Retina (tissue), 1 donor: ENCODE data around the gene ATP1A3.
A peak's percentile ranks its signal among the peaks of the same experiment; 100 is the strongest.
"Not testable (repeated sequence)": the region's sequence is repeated elsewhere in the genome, so short reads cannot be mapped to it uniquely, and the experiment has no call there.

ENCODE experiments used
- DNase-seq: peaks from one replicate; pipeline ENCODE4 v3.0.0-alpha.2; 2016

ATP1A3 gene

DNA sequence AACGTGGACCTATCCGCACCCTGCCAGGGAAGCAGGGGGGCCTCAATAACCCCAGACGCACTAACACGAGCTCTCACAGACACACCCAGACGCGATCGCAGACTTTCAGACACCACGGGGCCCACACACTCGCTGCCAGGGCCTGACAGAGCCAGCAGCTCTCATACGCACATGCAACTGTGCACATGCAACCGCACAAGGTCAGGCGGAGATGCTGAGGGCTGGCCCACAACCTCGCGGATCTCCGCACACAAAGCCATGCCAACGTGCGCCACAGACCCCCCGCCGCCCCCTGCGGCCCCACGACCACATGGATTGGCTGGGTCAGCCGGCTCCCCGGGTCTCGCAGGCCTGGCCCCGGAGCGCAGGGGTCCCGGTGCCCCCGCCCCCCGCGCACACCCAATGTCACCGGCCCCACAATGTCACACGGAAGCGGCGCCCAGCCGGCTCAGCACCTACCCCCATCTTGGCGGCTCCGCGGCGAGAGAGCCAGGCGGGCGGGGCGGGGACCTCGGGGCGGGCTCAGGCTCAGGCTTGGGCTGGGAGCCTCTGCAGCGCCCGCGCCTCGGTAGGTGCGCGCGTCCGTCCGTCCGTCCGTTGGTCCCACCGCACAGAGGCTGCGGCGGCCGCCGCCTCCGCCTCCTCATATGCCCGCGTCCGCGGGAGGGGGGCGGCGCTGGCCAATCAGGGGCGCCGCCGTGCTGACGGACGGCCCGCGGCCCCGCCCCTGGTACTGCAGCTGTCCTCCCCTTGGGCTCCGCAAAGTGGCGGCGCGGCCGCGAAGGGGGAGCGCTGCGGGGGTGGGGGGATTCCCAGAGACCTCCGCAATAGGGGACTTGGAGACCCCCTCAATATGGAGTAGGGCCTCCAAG, at the start of gene ATP1A3:
TSS of gene ATP1A3 (minus strand) at position 619 of the 872 bp plus-strand sequence. CDS start at position 465, 154 bp downstream.
- peak; percentile 84 for DNase-seq

DNA sequence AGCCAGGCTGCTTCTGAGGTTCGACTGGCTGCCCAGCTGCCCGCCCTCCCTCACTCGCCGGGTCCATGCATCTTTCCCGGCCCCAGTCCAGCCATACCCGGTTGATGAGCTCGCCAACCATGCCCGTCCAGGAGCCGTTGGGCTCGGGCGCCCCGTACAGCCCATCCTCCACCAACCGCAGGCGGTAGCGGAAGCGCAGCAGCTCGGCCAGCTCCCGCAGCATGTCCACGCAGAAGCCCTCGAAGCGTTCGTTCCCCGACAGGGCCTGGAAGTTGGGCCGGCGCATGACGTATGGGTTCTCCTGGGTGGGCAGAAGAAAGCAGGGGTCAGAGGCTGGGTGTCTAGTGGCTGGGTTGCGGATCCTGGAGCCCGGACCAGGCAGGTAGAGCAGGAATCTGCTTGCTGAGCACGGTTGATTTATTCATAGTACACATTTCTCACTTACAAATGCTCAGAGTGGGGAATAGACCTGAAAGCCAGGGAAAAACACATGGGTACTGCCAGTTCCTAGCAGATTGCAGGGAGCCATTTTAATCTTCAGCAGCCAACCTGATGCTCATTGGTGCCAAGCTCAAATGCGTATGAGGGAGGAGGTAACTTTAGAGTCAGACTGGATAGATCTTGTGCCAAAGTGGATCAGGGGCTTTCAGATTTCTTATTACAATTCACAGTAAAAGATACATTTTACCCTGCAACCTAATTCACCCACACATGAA, 48.6 kb upstream of the ATP1A3 start:
- no peak for DNase-seq

- DNase-seq, result not testable (repeated sequence)
Observed at GRCh38 chr19:42040491-42040890, 46.5 kb upstream of the ATP1A3 start.

DNA sequence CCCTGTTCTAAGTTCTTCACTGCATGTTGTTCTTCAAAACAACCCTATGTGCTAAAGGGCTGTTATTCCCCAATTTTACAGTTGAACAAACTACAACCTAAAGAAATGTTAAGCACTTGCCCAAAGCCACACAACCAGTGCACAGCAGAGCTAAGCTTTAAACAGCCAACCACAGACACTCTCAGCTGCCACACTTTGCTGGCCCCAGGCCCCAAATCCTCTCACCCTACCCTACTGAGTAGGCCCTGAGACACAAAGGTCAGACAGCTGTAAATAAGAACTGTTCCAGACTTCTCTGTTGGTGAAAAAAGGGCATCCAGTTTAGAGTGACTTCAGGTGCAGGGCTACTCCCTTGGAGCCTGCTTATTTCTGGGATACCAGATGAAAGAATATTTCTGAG, 46.0 kb upstream of the ATP1A3 start:
- DNase-seq, result no peak

GRCh38 chr19:42038666-42039065, 44.6 kb upstream of the ATP1A3 start:
- no peak for DNase-seq

GRCh38 chr19:42037649-42038048, 43.6 kb upstream of the ATP1A3 start:
- DNase-seq, result no peak

GRCh38 chr19:42034640-42035391, 40.8 kb upstream of the ATP1A3 start:
- peak; percentile 46 for DNase-seq

DNA sequence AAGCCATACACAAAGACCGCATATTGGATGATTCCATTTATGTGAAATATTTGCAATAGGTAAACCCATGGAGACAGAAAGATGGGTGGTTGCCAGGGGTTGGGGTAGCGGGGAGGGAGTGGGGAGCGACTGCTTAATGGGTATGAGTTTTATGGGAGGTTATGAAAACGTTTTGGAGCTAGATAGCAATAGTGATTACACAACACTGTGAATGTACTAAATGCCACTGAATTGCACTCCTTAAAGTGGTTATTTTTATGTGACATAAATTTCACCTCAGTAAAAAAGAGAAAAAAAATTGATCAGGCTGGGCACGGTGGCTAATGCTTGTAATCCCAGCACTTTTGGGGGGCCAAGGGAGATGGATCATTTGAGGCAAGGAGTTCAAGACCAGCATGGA, 39.4 kb upstream of the ATP1A3 start:
- no peak for DNase-seq

DNA sequence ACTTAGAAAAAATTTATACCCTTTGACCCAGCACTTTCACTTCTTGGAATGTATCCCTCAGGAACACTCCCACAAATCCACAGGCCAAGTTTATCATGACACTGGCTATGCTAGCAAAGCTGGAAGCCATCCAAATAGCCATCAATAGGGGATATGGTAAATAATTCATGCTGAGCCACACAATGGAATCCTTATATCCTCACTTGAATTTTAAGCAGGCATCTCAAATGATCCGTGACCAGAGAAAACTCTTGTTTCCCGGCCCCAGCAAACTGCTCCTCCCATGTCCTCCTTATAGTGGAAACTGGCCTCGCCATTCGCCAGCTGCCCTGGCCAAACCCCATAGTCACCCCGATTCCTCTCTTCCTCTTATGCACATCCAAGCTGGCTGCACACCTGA, 38.4 kb upstream of the ATP1A3 start:
- DNase-seq, result no peak

DNA sequence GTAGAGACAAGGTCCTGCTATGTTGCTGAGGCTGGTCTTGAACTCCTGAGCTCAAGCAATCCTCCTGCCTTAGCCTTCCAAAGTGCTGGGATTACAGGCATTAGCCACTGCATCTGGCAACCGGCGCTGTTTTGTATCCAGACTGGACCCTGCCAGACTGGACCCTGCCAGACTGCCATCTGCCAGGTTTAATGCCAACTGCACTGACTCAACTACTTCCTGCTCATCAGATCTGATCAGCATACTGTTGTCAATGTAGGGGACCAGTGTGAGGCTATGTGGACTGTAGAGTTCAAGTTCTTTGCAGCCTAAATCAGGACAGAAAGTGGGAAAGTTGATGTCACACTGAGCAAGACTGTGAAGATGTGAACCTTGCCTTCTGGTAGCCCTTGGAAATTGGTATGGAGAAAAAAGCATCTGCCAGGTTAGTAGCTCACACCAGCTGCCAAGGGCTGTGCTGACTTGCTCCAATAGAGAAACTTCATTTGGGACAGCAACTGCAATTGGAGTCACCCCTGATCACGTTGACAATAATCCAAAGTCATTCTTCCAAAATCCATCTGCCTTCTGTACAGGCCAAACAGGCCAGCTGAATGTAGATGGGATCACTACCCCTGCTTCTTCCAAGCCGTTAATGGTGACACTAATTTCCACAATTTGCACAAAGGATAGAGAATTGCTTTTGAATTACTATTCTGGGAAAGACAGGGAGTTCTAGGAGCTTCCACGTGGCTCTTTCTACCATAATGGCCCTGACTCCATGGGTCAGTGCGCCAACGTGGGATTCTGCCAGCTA, 36.8 kb upstream of the ATP1A3 start:
- no peak for DNase-seq

DNA sequence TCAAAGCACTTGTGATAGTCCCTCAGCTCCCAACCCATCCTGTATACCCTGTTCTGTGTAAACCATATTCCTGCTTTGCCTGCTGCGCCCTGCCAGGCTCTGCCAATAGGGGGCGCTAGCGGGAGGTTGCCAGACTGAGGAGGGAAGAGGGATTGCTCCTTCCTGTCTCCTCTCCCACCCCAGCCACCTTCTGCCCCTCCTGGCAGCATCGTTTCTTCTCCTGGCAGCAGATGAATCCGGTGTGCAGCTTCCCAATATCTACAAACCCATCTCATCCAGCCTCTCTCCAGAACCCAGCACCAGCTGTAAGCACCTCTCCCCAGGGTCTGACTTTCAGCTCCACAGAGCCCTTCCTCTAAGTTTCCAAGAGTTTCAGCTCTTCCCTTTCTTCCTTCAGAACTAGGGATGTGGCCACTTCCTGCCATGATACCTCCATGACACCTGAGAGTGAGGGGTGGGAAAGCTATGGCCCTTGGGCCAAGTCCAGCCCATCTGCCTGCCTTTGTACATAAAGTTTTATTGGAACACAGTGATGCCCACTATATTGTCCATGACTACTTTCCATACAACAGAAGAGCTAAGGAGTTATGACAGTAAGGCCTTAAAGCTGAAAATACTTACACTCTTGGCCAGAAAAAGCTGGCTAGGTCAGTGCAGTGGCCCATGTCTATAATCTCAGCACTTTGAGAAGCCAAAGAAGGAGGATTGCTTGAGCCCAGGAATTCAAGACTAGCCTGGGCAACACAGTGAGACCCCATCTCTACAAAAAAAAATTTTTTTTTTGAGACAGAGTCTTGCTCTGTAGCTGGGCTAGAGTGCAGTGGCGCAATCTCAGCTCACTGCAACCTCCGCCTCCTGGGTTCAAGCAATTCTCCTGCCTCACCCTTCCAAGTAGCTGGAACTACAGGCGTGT, 34.5 kb upstream of the ATP1A3 start:
- DNase-seq, result peak; percentile 30

- DNase-seq, result no peak
Observed at GRCh38 chr19:42024622-42025111, 30.6 kb upstream of the ATP1A3 start.

DNA sequence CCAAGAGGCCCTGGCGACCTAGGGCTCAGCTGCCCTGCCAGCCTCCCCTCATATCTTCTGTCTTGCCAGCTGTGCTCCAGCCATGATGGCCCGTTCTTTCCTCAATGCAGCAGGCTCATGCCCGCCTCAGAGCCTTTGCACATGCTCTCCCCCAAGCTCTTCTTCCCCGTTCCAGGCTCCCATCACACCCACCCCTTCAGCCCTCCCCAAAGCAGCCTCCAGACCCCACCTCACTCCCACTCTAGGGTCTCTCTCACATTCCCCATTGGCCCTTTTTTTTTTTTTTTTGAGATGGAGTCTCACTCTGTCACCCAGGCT, 29.9 kb upstream of the ATP1A3 start:
- no peak for DNase-seq

DNA sequence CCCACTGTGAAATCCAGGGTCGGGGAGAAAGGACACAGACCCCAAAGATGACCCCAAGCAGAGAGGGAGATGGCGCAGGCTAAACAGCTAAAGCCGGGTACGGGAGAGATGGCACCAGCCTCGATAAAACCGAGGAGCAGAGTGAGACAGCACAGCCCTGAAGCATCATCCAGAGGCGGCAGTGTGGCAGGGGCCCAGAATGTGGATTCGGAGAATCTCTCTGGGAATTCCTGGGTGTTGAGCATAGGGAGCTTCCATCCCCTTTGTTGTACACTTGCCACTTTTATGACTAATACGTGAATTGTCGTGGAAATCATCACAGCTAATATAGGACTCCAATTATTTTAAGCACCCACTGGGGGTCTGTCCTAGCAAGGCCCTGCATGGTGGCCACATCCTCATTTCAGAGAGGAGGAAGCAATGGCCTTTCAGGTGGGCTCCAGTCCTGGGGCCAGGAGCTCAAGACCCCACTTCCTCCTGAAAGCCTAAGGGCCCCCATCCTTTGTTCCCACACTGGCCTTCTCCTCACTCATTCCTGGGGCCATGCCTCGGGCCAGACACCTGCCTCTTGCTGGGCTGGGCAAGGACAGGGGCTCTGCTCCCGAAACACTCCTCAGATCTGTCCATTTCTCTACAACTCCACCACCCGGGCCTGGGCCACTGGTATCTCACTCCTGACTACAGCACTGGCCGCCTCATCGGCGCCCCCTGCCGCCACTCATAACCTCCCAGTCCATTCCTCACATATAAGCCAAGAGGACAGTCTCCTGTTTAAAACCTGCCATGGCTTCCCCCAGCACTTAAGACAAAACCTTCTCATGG, 29.3 kb upstream of the ATP1A3 start:
- DNase-seq, result peak; percentile 18

DNA sequence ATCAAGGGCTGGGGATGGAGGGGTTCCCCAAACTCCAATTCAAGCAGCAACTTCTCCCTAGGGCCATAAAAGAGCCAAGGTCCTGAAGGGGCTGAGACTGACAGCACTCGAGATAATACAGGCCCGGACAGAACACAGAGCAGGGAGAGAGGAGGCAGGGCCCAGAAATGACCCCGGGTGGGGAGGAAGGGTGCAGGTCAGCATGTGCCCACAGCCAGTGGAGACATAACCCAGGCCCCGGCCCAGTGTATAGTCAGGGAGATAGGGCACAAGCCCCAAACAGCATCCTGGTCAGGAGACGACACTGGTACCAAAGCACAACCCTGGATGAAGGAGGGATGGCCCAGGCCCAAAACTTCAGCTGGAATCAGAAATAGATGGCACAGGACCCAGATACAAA, 28.6 kb upstream of the ATP1A3 start:
- no peak for DNase-seq

DNA sequence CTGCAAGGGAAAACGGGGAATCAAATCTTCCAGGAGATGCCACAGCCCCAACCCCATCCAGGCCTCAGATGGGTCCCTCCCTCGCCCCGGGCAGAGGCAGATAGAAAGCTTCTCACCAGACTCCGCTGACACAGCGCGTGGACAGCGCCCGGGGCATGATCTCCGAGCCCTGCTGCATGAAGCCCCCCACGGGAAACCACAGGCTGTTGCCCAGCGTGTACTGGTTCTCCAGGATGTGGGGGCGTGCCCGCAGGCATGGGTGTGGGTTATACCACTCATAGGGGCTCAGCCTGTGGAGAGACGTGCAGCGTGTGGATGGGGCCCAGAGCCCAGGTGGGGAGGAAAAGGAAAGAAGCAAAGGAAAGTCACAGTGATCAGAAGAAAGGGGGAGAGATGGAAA, 27.2 kb upstream of the ATP1A3 start:
- no peak for DNase-seq

DNA sequence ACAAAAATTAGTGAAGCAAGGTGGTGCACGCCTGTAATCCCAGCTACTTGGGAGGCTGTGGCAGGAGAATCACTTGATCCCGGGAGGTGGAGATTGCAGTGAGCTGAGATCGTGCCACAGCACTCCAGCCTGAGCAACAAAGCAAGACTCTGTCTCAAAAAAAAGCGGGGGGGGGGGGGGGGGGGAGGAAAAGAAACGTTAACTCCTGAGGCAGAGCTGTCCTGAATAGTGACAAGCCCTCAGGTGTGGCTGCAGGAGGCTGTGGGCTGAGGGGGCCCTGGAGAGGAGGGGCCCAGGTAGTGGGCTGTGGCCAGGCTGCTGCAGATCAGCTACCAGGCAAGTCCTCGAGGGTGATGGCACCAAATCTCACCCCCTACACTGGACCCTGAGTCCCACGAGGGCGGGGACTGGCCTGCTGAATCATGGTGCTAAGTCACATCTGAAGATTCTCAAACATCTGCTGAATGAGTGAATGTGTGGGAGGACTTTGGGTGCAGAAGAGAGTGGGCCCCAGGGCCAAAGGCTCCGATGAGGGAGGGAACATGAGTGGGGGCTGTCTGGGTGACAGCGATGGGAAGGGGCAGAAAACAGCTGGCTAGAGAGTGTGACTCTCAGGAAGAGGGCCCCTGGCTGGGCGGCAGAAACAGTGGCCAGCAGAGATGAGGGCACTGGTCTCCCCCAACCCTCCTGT, 24.6 kb upstream of the ATP1A3 start:
- DNase-seq, result no peak

DNA sequence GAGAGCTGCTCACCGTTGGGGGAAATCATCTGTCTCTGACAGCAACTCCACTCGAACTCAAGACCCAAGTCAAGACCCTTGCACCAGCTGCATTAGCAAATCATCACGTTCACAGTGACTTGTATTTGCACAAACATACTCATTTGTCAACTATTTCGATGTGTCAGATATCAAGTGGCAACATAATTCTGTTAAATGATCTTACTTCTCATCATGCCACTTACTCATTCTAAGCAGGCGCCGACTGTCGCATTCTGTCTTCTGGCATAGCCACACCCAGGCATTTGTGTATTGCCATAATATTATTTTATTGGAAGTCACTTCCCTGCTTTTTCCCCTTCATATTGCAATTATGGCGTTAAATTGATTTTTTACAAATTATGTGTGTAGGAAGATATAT, 23.0 kb upstream of the ATP1A3 start:
- no peak for DNase-seq

DNA sequence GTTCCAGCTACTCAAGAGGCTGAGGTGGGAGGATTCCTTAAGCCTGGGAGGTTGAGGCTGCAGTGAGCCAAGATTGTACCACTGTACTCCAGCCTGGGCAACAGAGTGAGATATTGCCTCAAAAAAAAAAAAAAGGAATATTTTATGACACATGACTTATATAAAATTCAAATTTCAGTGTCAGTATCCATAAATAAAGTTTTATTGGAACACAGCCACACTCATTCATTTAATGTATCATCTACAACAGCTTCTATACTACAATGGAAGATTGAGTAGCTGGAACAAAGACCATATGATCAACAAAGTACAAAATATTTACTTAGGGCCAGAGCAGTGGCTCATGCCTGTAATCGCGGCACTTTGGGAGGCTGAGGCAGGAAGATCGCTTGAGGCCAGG, 18.7 kb upstream of the ATP1A3 start:
- not testable (repeated sequence) for DNase-seq
